Hindlimb muscle (tissue), 1 donor: ENCODE data around the gene SMCHD1. TPM values are rescaled to one million over a fixed set of nuclear protein-coding genes. Genes with fewer than 3 reads are reported as not detected.
A peak's percentile ranks its signal among the peaks of the same experiment; 100 is the strongest.
"Not testable (repeated sequence)": the region's sequence is repeated elsewhere in the genome, so short reads cannot be mapped to it uniquely, and the experiment has no call there.

ENCODE experiments used
- DNase-seq: peaks from one replicate; pipeline ENCODE4 v3.0.0-alpha.2; 2013
- polyA plus RNA-seq: library from polyadenylated mRNA; unstranded; fragments of 120-200 nt; gene quantifications from one replicate; pipeline ENCODE4 v1.2.1, GENCODE V29; 2013; ENCODE audit not compliant: insufficient read length

The SMCHD1 gene
- polyA plus RNA-seq, 1 donor: 33.0 TPM

DNA sequence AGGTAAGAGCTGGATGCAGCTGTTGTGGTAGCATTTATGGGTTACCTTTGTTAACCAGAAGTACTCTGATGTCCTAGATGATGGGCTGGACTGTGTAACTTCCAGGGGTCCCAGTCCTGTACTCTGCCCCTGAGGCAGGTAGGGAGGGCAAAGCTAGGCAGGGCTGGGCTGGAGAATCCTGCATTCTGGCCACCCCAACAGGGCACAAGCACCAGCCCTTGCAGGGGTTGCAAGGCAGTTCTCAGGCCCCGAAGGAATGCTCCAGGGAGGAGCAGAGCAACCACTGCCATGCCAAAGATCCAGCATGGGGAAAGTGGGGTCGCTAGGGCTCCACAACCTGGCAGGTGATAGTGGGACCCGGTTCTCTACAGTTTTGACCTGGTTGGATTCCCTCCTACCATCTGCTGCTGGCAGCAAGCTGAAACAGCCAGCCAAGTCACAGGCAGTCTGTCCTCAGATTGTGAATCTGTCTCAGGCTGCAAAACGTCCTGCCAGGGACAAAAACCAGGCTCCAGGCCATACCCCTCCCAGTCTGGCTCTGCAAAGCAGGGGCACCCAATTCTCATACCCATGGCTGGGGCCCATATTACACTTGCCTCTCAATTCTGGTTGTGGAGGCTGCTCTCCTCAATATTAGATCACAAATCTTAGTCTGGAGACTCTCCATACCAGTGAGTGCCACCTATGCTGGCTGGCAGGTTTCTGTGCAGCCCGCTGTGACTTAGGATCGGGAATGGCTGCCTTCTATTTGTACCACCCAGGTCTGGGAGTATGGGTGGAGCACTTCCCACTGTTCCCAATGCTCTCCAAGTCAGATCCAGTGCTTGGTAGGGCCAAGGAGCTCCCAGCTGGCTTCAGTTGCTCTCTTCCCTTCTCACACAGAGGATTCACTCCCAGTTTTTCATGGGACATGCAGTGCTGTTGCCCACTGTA, 61.1 kb downstream of the SMCHD1 start:
- DNase-seq: peak; percentile 6

DNA sequence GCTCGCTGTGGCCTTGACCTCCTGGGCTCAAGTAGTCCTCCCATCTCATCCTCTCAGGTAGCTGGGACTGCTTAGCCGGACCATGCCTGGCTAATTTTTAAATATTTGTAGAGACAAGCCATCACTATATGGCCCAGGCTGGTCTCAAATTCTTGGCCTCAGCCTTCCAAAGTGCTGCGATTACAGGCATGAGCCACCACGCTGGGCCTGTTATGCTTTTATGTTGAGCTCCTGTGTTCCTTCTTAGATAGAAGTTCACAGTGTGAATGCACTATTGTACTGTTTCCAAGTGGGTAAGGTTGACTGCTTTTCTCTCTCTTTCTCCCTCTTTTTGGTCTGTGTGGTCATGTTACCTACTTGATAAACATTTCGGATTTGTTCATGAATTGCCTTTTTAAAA, 61.9 kb downstream of the SMCHD1 start:
- DNase-seq: no peak

DNA sequence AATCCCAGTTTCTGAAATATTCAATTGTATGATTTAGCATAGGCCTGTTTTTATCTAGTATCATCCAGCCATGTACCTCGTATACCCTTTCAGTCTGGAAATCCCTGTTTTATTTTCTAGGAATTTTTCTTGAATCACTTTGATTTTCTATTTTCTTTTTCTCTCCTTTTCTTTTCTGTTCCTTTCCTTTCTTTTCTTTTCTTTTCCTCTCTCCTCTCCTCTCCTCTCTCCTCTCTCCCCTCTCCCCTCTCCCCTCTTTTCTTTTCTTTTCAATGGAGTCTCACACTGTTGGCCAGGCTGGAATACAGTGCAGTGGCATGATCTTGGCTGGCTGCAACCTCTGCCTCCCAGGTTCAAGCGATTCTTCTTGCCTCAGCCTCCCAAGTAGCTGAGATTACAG, 63.5 kb downstream of the SMCHD1 start:
- DNase-seq: no peak

GRCh38 chr18:2723207-2723606, 67.7 kb downstream of the SMCHD1 start:
- no peak for DNase-seq

GRCh38 chr18:2729757-2730156, 74.2 kb downstream of the SMCHD1 start:
- DNase-seq: no peak

GRCh38 chr18:2736823-2737222, 81.3 kb downstream of the SMCHD1 start:
- no peak for DNase-seq

- not testable (repeated sequence) for DNase-seq
Observed at GRCh38 chr18:2740082-2740481, 84.6 kb downstream of the SMCHD1 start.

- DNase-seq: no peak
Observed at GRCh38 chr18:2746274-2746673, 90.7 kb downstream of the SMCHD1 start.

GRCh38 chr18:2758309-2758708, 102.8 kb downstream of the SMCHD1 start:
- DNase-seq: no peak

GRCh38 chr18:2774669-2775068, 119.1 kb downstream of the SMCHD1 start:
- DNase-seq: no peak

- DNase-seq: no peak
Observed at GRCh38 chr18:2776601-2777000, 121.1 kb downstream of the SMCHD1 start.

GRCh38 chr18:2777241-2777640, 121.7 kb downstream of the SMCHD1 start:
- no peak for DNase-seq

- no peak for DNase-seq
Observed at GRCh38 chr18:2780750-2781149, 125.2 kb downstream of the SMCHD1 start.

DNA sequence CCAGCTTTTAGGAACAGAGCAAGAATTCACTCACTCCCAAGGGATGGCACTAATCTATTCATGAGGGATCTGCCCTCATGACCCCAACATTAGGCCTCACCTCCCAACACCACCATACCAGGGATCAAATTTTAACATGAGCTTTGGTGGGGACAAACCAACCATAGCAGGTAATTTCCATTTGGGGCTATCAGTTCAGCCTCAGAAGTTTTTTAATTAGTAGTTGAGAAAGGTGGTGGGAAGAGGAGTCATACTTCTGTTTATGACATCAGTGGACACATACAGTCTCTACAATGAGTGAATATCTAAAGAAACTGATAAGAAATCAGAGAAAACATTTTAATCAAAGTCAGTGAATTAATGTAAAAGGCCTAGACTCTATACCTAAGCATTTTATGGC, 131.7 kb downstream of the SMCHD1 start:
- DNase-seq: no peak

DNA sequence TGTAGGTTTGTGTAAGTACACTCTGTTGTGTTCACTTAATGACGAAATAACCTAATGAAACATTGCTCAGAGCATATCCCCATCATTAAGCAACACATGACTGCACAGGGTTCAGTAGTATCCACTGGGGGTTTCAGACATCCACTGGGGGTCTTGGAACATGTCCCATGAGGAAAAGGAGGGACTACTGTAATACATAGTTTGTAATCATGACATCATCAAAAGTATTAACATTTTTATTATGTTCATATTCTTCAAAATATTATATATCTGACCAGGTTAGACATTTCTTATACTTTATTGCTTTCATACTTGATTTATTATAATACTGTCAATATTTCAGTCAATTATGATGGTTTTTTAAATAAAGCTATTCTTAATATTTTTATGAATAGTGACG, 136.9 kb downstream of the SMCHD1 start:
- DNase-seq: no peak

GRCh38 chr18:2794159-2794558, 138.6 kb downstream of the SMCHD1 start:
- no peak for DNase-seq

- DNase-seq: no peak
Observed at GRCh38 chr18:2797951-2798350, 142.4 kb downstream of the SMCHD1 start.

- DNase-seq: no peak
Observed at GRCh38 chr18:2799369-2799768, 143.8 kb downstream of the SMCHD1 start.

DNA sequence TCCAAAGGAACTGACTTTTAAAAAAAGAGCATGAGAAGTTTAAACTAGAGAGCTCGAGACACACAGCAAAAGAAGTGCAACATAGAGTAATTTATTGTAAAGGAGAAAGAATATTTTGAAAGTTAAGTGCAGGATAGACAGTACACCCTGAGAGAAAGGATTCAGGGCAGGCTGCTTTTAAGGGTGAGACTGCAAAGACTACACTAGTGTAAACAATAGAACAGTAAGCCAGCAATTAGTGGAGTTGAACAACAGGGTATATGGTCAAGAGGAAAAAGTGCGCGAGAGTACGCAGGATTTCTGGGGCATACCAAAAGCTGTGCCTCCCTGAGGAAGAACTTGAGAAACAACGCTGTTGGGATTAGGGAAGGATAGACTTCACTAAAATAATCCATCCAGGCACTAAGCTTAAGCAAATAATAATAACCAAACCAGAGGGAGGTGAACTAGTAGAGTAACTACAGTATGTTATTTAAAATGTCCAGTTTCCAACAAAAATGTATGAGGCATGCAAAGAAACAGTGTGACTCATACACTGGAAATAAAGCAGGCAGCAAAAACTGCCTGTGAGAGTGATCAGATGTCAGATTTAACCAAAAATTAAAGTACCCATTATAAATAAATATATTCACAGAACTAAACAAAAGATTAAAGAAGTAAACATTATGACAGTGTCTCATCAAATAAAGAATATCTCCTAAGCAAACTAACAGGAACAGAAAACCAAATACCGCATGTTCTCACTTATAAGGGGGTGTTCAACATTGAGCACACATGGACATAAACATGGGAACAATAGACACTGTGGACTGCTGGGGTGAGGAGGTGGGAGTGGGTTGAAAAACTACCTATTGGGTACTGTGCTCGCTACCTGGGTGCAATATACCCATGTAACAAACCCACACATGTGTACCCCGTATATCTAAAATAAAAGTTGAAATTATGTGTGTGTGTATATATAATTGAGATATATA, 150.7 kb downstream of the SMCHD1 start:
- DNase-seq: no peak

GRCh38 chr18:2808640-2809039, 153.1 kb downstream of the SMCHD1 start:
- not testable (repeated sequence) for DNase-seq

DNA sequence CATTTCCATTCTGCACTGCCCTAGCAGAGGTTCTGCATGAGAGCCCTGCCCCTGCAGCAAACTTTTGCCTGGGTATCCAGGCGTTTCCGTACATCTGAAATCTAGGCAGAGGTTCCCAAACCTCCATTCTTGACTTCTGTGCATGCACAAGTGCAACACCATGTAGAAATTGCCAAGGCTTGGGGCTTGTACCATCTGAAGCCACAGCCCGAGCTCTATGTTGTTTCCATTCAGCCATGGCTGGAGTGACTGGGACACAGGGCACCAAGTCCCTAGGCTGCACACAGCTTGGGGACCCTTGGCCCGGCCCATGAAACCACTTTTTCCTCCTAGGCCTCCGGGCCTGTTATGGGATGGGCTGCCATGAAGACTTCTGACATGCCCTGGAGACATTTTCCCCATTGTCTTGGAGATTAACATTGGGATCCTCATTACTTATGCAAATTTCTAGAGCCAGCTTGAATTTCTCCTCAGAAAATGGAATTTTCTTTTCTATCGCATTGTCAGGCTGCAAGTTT, 154.2 kb downstream of the SMCHD1 start:
- not testable (repeated sequence) for DNase-seq

DNA sequence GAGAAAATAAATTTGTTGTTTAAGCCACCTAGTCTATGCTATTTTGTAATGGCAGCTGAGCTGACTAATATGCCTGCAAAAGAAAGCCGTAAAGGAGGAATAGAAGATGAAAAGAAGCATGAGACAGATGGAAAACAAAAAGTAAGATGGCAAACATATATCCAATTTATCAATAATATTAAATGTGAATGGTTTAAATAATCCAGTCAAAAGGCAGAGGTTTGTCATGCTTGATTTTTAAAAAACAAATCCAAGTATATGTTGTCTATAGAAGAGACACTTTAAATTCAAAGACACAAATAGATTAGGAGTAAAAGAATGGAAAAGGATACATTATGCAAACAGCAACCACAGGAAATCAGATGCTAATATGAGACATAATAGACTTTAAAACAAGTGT, 155.9 kb downstream of the SMCHD1 start:
- no peak for DNase-seq

GRCh38 chr18:2814928-2815327, 159.4 kb downstream of the SMCHD1 start:
- DNase-seq: no peak
